Kidney (tissue), 14 donors: ENCODE data around the gene STIM2. TPM values are rescaled to one million over a fixed set of nuclear protein-coding genes. Genes with fewer than 3 reads are reported as not detected.

ENCODE experiments used
- DNase-seq, 5 donors: peaks; one replicate each; pipeline ENCODE4 v3.0.0-alpha.2; 2013 to 2020
- FAIRE-seq: peaks from 2 replicates; lab custom pipeline; 2012; peaks lifted over from hg19 to GRCh38; lab: Jason Lieb, UNC
- H3K27ac ChIP-seq, 2 donors: one replicate each; pipeline ENCODE4 v1.7.0; 2013; ENCODE audit warnings: low read depth in 2 of 2, low read length in 2 of 2, inconsistent platforms in 1 of 2
- H3K27me3 ChIP-seq: one replicate; pipeline ENCODE4 v1.7.1; 2013; ENCODE audit warnings: low read length, inconsistent platforms; ENCODE audit not compliant: control insufficient read depth, insufficient read depth
- H3K36me3 ChIP-seq, 3 donors: one replicate each; pipeline versions ENCODE4 v1.7.0 to v1.7.1; 2013; ENCODE audit warnings: low read length in 3 of 3, control low read depth in 1 of 3, inconsistent platforms in 1 of 3; ENCODE audit not compliant: insufficient read depth in 3 of 3, control insufficient read depth in 2 of 3
- H3K4me1 ChIP-seq, 3 donors: one replicate each; pipeline versions ENCODE4 v1.7.0 to v1.7.1; 2013; ENCODE audit warnings: low read length in 3 of 3, inconsistent platforms in 1 of 3, low read depth in 1 of 3; ENCODE audit not compliant: control insufficient read depth in 2 of 3, insufficient read depth in 2 of 3
- H3K4me3 ChIP-seq, 3 donors: one replicate each; pipeline versions ENCODE4 v1.7.0 to v1.8.1; 2013; ENCODE audit warnings: low read length in 3 of 3, control low read depth in 1 of 3, inconsistent platforms in 1 of 3
- H3K9ac ChIP-seq, 3 donors: one replicate each; pipeline versions ENCODE4 v1.7.0 to v1.7.1; 2013; ENCODE audit warnings: low read length in 3 of 3, control low read depth in 1 of 3, inconsistent platforms in 1 of 3
- H3K9me3 ChIP-seq, 3 donors: one replicate each; pipeline versions ENCODE4 v1.7.0 to v1.7.1; 2013; ENCODE audit warnings: low read length in 3 of 3, control low read depth in 1 of 3, inconsistent platforms in 1 of 3; ENCODE audit not compliant: control insufficient read depth in 2 of 3, insufficient read depth in 1 of 3
- intact Hi-C: fragments of 100-400 bp; cut with DNase I; formaldehyde crosslinking; loops from one replicate; pipeline ENCODE4 v1.11.1; 2022
- polyA plus RNA-seq: library from polyadenylated mRNA; stranded (reverse); fragments of 350-450 nt; fragmentation: Illumina TruSeq; extraction: RNeasy Lipid Tissue Mini Kit (QIAGEN cat#74804); gene quantifications from one replicate; pipeline ENCODE4 v1.2.3, GENCODE V29; 2014; ENCODE audit warnings: low read depth, low replicate concordance; ENCODE audit not compliant: insufficient read depth
- total RNA-seq: library from RNA; stranded (reverse); fragmentation: NEBNext Ultra II Directional; extraction: Animal tissue kit (Norgen Biotek cat#: 25700); gene quantifications from one replicate; pipeline ENCODE4 v1.2.1, GENCODE V29; 2021
- TF ChIP-seq, protein P1 (sequence below): IDR thresholded peaks from 3 replicates; pipeline ENCODE4 v1.5.1; 2012; ENCODE audit warnings: mild to moderate bottlenecking, moderate library complexity, borderline replicate concordance; ENCODE audit not compliant: insufficient read depth; ENCODE audit errors: extremely low read depth
- donor health status: control.
- donor health status: control.
- donor health status: control.
- donor health status: control.
- donor health status: control.
- donor health status: DM: yes; HTN: yes; CAD: no.
- donor health status: Normal renal cell carcinoma (clear cell type).

Gene STIM2
- total and polyA plus RNA-seq, 2 donors from 2014 or later, result 27.8 to 38.9 TPM

DNA sequence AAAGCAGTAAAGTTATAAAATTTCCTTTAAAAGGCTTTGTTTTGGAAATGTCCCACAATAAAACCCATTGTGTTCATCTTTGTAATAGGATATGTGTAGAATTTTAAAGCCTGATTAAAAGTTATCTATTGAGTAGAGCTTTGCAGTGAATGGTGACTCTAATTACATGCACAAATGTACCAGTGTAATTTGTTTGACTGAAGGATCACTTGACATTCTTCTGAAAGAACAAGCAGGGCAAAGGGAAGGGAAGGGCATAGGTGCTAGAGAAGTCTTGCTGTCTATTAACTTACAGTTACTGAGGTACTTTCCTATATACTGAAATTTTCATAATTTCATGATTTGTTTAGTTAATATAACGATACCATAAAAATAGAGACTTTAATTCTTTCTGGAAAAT, 70.8 kb downstream of the STIM2 start:
- no peaks in the 10 kb centered on the region for H3K4me1 ChIP-seq
- H3K4me3 ChIP-seq, result no peak overlapping the region
- no peaks in the 10 kb centered on the region for H3K36me3 ChIP-seq
- H3K9me3 ChIP-seq, result no peaks in the 10 kb centered on the region
- H3K27ac ChIP-seq, result no peak overlapping the region
- TF ChIP-seq, protein P1, sequence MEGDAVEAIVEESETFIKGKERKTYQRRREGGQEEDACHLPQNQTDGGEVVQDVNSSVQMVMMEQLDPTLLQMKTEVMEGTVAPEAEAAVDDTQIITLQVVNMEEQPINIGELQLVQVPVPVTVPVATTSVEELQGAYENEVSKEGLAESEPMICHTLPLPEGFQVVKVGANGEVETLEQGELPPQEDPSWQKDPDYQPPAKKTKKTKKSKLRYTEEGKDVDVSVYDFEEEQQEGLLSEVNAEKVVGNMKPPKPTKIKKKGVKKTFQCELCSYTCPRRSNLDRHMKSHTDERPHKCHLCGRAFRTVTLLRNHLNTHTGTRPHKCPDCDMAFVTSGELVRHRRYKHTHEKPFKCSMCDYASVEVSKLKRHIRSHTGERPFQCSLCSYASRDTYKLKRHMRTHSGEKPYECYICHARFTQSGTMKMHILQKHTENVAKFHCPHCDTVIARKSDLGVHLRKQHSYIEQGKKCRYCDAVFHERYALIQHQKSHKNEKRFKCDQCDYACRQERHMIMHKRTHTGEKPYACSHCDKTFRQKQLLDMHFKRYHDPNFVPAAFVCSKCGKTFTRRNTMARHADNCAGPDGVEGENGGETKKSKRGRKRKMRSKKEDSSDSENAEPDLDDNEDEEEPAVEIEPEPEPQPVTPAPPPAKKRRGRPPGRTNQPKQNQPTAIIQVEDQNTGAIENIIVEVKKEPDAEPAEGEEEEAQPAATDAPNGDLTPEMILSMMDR, result no peak
- FAIRE-seq (no peak), DNase-seq (no peak)
- no peaks in the 10 kb centered on the region for H3K27me3 ChIP-seq
- no peak overlapping the region for H3K9ac ChIP-seq
- intact Hi-C loops, result no loop called here

DNA sequence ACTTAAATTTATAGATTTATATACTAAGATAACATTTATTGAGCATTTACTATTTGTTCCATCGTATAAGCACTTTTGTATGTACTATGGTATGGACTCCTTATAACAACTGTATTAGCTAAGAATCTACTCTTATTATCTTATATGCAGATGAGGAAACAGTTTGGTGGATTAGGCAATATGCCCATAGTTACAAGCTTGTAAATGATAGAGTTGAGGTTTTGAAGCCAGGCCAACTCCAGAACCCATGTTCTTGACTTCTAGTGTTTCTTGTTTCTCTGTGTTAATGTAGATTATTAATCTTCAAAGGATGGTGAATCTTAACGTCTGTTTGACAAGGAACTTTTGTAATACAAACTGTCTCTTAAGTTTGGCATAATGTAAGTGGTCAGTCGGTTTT, 71.3 kb downstream of the STIM2 start:
- H3K27ac ChIP-seq, result no peak overlapping the region
- TF ChIP-seq, protein P1, result no peak
- intact Hi-C loops, result no loop called here
- no peak overlapping the region for H3K9ac ChIP-seq
- no peak overlapping the region for H3K4me3 ChIP-seq
- FAIRE-seq (no peak), DNase-seq (no peak)
- H3K27me3 ChIP-seq, result no peaks in the 10 kb centered on the region
- no peaks in the 10 kb centered on the region for H3K9me3 ChIP-seq
- no peaks in the 10 kb centered on the region for H3K4me1 ChIP-seq
- no peaks in the 10 kb centered on the region for H3K36me3 ChIP-seq

DNA sequence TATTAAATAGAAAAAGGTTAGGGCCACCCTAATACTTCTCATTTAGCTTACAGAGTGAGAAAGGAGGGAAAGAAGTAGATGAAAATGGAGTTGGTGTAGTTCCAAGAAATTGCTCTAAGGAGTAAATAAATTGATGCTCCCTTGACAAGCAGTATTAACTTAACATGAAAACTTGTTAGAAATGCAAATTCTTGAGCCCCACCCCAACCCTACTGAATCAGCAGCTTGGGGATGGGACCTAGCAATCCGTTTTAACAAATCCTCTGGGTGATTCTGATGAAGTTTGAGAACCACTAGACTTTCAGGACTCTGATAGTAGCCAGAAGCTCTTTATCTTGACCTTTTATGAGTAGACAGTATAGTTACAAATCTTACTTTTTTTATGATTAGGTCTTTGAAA, 74.8 kb downstream of the STIM2 start:
- FAIRE-seq (no peak), DNase-seq (no peak)
- no peaks in the 10 kb centered on the region for H3K9me3 ChIP-seq
- H3K9ac ChIP-seq, result no peak overlapping the region
- TF ChIP-seq, protein P1, result no peak
- H3K36me3 ChIP-seq, result no peaks in the 10 kb centered on the region
- H3K27me3 ChIP-seq, result no peaks in the 10 kb centered on the region
- intact Hi-C loops, result no loop called here
- no peak overlapping the region for H3K4me3 ChIP-seq
- H3K27ac ChIP-seq, result no peak overlapping the region
- H3K4me1 ChIP-seq, result no peaks in the 10 kb centered on the region
